WTC11 (cell line): Measurements from ENCODE around the gene NAA60. TPM values are rescaled to one million over a fixed set of nuclear protein-coding genes. Genes with fewer than 3 reads are reported as not detected.

Experiments
- ATF1 ChIP-seq: sonication (generic); formaldehyde crosslinking; IDR thresholded peaks from 2 replicates; pipeline ENCODE4 v1.8.1; 2023; ENCODE audit warnings: mild to moderate bottlenecking, moderate library complexity, missing genetic modification reagents
- E2F1 ChIP-seq: sonication (generic); formaldehyde crosslinking; IDR thresholded peaks from 2 replicates; pipeline ENCODE4 v1.8.0; 2022; ENCODE audit warnings: mild to moderate bottlenecking, missing genetic modification reagents
- E2F5 ChIP-seq: sonication (generic); formaldehyde crosslinking; IDR thresholded peaks from 2 replicates; pipeline ENCODE4 v1.8.1; 2022; ENCODE audit warnings: mild to moderate bottlenecking, moderate library complexity, missing genetic modification reagents
- ETV6 ChIP-seq: sonication (generic); formaldehyde crosslinking; IDR thresholded peaks from 2 replicates; pipeline ENCODE4 v1.8.1; 2022; ENCODE audit warnings: mild to moderate bottlenecking, missing genetic modification reagents
- FOXP1 ChIP-seq: sonication (generic); formaldehyde crosslinking; IDR thresholded peaks from 2 replicates; pipeline ENCODE4 v1.8.0; 2022; ENCODE audit warnings: missing genetic modification reagents, mild to moderate bottlenecking, moderate library complexity, borderline replicate concordance
- GTF2I ChIP-seq: fragments of 250-450 bp; sonication (Bioruptor Pico); conservative IDR thresholded peaks from 2 replicates; pipeline ENCODE4 v1.4.0; 2021; ENCODE audit warnings: mild to moderate bottlenecking
- HMGXB4 ChIP-seq: sonication (generic); formaldehyde crosslinking; IDR thresholded peaks from 2 replicates; pipeline ENCODE4 v1.8.1; 2023; ENCODE audit warnings: mild to moderate bottlenecking, moderate library complexity, missing genetic modification reagents
- IRF2 ChIP-seq: sonication (generic); formaldehyde crosslinking; IDR thresholded peaks from 2 replicates; pipeline ENCODE4 v1.8.0; 2022; ENCODE audit warnings: low read depth, missing genetic modification reagents, borderline replicate concordance
- KAT7 ChIP-seq: sonication (generic); formaldehyde crosslinking; IDR thresholded peaks from 2 replicates; pipeline ENCODE4 v1.8.1; 2023; ENCODE audit warnings: missing genetic modification reagents, mild to moderate bottlenecking, borderline replicate concordance
- MLX ChIP-seq: sonication (generic); formaldehyde crosslinking; IDR thresholded peaks from 2 replicates; pipeline ENCODE4 v1.8.1; 2023; ENCODE audit warnings: mild to moderate bottlenecking, missing genetic modification reagents, moderate library complexity
- MXD4 ChIP-seq: fragments of 250-450 bp; sonication (Bioruptor Pico); IDR thresholded peaks from 2 replicates; pipeline ENCODE4 v1.8.0; 2021; ENCODE audit warnings: mild to moderate bottlenecking, moderate library complexity, borderline replicate concordance
- NFATC4 ChIP-seq: fragments of 250-450 bp; sonication (Bioruptor Pico); IDR thresholded peaks from 2 replicates; pipeline ENCODE4 v1.9.0; 2021; ENCODE audit warnings: mild to moderate bottlenecking
- NFE2L1 ChIP-seq: sonication (generic); formaldehyde crosslinking; IDR thresholded peaks from 2 replicates; pipeline ENCODE4 v1.8.1; 2023; ENCODE audit warnings: missing genetic modification reagents
- NR1H2 ChIP-seq: sonication (generic); formaldehyde crosslinking; IDR thresholded peaks from 2 replicates; pipeline ENCODE4 v1.9.0; 2021; ENCODE audit warnings: mild to moderate bottlenecking, moderate library complexity, missing genetic modification reagents
- NR2C2 ChIP-seq: sonication (generic); formaldehyde crosslinking; IDR thresholded peaks from 2 replicates; pipeline ENCODE4 v1.8.0; 2022; ENCODE audit warnings: mild to moderate bottlenecking, missing genetic modification reagents
- PREB ChIP-seq: sonication (generic); formaldehyde crosslinking; IDR thresholded peaks from 2 replicates; pipeline ENCODE4 v1.8.1; 2022; ENCODE audit warnings: mild to moderate bottlenecking, missing genetic modification reagents, moderate library complexity, borderline replicate concordance
- SMAD3 ChIP-seq: sonication (generic); formaldehyde crosslinking; IDR thresholded peaks from 2 replicates; pipeline ENCODE4 v1.8.0; 2022; ENCODE audit warnings: missing genetic modification reagents, mild to moderate bottlenecking, borderline replicate concordance
- STAT6 ChIP-seq: sonication (generic); formaldehyde crosslinking; conservative IDR thresholded peaks from 2 replicates; pipeline ENCODE4 v1.8.1; 2023; ENCODE audit warnings: mild to moderate bottlenecking, low read depth, missing genetic modification reagents, moderate library complexity
- USF2 ChIP-seq: sonication (generic); formaldehyde crosslinking; IDR thresholded peaks from 2 replicates; pipeline ENCODE4 v1.8.1; 2023; ENCODE audit warnings: mild to moderate bottlenecking, missing genetic modification reagents, moderate library complexity
- ZNF121 ChIP-seq: sonication (generic); formaldehyde crosslinking; IDR thresholded peaks from 2 replicates; pipeline ENCODE4 v1.8.0; 2023; ENCODE audit warnings: missing genetic modification reagents
- ZNF138 ChIP-seq: sonication (generic); formaldehyde crosslinking; conservative IDR thresholded peaks from 2 replicates; pipeline ENCODE4 v1.8.1; 2022; ENCODE audit warnings: mild to moderate bottlenecking, moderate library complexity, missing genetic modification reagents
- ZNF219 ChIP-seq: sonication (generic); formaldehyde crosslinking; IDR thresholded peaks from 2 replicates; pipeline ENCODE4 v1.8.0; 2023; ENCODE audit warnings: missing genetic modification reagents, mild to moderate bottlenecking, borderline replicate concordance
- ZNF232 ChIP-seq: sonication (generic); formaldehyde crosslinking; IDR thresholded peaks from 2 replicates; pipeline ENCODE4 v1.8.0; 2022; ENCODE audit warnings: mild to moderate bottlenecking, missing genetic modification reagents
- ZNF263 ChIP-seq: sonication (generic); formaldehyde crosslinking; IDR thresholded peaks from 2 replicates; pipeline ENCODE4 v1.8.1; 2022; ENCODE audit warnings: low read depth, mild to moderate bottlenecking, moderate library complexity, missing genetic modification reagents
- ZNF425 ChIP-seq: fragments of 250-450 bp; sonication (Bioruptor Pico); conservative IDR thresholded peaks from 2 replicates; pipeline ENCODE4 v1.9.0; 2021; ENCODE audit warnings: mild to moderate bottlenecking
- total RNA-seq: library from RNA; stranded (reverse); gene quantifications from 3 replicates; pipeline ENCODE4 v1.2.3, GENCODE V29; 2021

Gene NAA60
- total RNA-seq, 1 experiment from 2014 or later, result 50.3 TPM

GRCh38 chr16:3457434-3458252 lies 14.2 kb downstream of the NAA60 start (continued):
- no peak; the same call in none of the 2 replicates for TF ChIP-seq E2F5 (CRISPR knock-in tag)
- no peak for TF ChIP-seq PREB (CRISPR knock-in tag)
- no peak for TF ChIP-seq ZNF138 (CRISPR knock-in tag)
- peak; percentile 55; the same call in 1 of the 2 replicates for TF ChIP-seq ETV6 (CRISPR knock-in tag)
- no peak for TF ChIP-seq E2F1
- no peak for TF ChIP-seq GTF2I
- TF ChIP-seq KAT7 (CRISPR knock-in tag), result no peak
- TF ChIP-seq SMAD3 (CRISPR knock-in tag), result 0 out of 2 replicates have a peak, but pooled peaks have one; percentile 37
- TF ChIP-seq MLX (CRISPR knock-in tag), result no peak
- TF ChIP-seq ZNF263, result no peak
- TF ChIP-seq NFE2L1 (CRISPR knock-in tag), result no peak
- no peak for TF ChIP-seq IRF2 (CRISPR knock-in tag)
- TF ChIP-seq ZNF219, result no peak
- no peak; the same call in 1 of the 2 replicates for TF ChIP-seq ATF1
- no peak for TF ChIP-seq ZNF121 (CRISPR knock-in tag)
- TF ChIP-seq FOXP1 (CRISPR knock-in tag), result peak; percentile 88
- TF ChIP-seq NR1H2 (CRISPR knock-in tag), result no peak; the same call in 1 of the 2 replicates
- TF ChIP-seq ZNF425, result no peak
- no peak for TF ChIP-seq NR2C2
- TF ChIP-seq ZNF232 (CRISPR knock-in tag), result peak; percentile 79; the same call in 1 of the 2 replicates
- TF ChIP-seq MXD4 (CRISPR knock-in tag), result no peak
- TF ChIP-seq USF2 (CRISPR knock-in tag), result peak; percentile 96
- TF ChIP-seq STAT6 (CRISPR knock-in tag), result no peak
- TF ChIP-seq HMGXB4 (CRISPR knock-in tag), result peak; percentile 75; the same call in 1 of the 2 replicates
- no peak for TF ChIP-seq NFATC4 (CRISPR knock-in tag)
